DMS114 treated with DMSO at 0.1 percent for 48 hours (cell line): ENCODE measurements around the gene TMEM252.

Experiments
- DNase-seq: peaks from one replicate; lab custom pipeline; 2025; ENCODE audit not compliant: unreplicated experiment; lab: John Stamatoyannopoulos, UW

The TMEM252 gene

GRCh38 chr9:68500457-68501381 lies 40.0 kb downstream of the TMEM252 start:
- no peak for DNase-seq

GRCh38 chr9:68498816-68499215 lies 41.9 kb downstream of the TMEM252 start:
- no peak for DNase-seq

GRCh38 chr9:68497629-68498028 lies 43.1 kb downstream of the TMEM252 start:
- no peak for DNase-seq

- DNase-seq, result no peak
Observed at GRCh38 chr9:68496356-68496755, 44.3 kb downstream of the TMEM252 start.

- no peak for DNase-seq
Observed at GRCh38 chr9:68495247-68495646, 45.4 kb downstream of the TMEM252 start.

GRCh38 chr9:68493958-68494577 lies 46.6 kb downstream of the TMEM252 start:
- DNase-seq, result no peak

- no peak for DNase-seq
Observed at GRCh38 chr9:68493541-68493940, 47.1 kb downstream of the TMEM252 start.

GRCh38 chr9:68492806-68493205 lies 47.9 kb downstream of the TMEM252 start:
- DNase-seq, result no peak

- DNase-seq, result no peak
Observed at GRCh38 chr9:68489646-68490045, 51.0 kb downstream of the TMEM252 start.

- DNase-seq, result no peak
Observed at GRCh38 chr9:68488126-68488525, 52.6 kb downstream of the TMEM252 start.
